SK-N-MC (cell line): Measurements from ENCODE around the gene SERPINI1.
"Not testable (repeated sequence)": the region's sequence is repeated elsewhere in the genome, so short reads cannot be mapped to it uniquely, and the experiment has no call there.

Experiments
- DNase-seq: peaks from one replicate; pipeline ENCODE4 v3.0.0-alpha.2; 2011; ENCODE audit warnings: low read depth, low spot score
- H3K27ac ChIP-seq: fragments of 200-600 bp; sonication (generic); 2 replicates; pipeline ENCODE4 v1.5.1; 2016; ENCODE audit warnings: mixed run types
- H3K36me3 ChIP-seq: fragments of 200-600 bp; sonication (generic); 2 replicates; pipeline ENCODE4 v1.6.1; 2017; ENCODE audit warnings: antibody characterized with exemption, low read length, mixed read lengths; ENCODE audit not compliant: insufficient read depth
- H3K4me3 ChIP-seq: fragments of 200-600 bp; sonication (generic); 2 replicates; pipeline ENCODE4 v1.5.1; 2016
- H3K9ac ChIP-seq: fragments of 200-600 bp; sonication (generic); 2 replicates; pipeline ENCODE4 v1.8.0; 2017; ENCODE audit warnings: mixed run types, mixed read lengths; ENCODE audit not compliant: insufficient read length
- H3K9me3 ChIP-seq: fragments of 200-600 bp; sonication (generic); 2 replicates; pipeline ENCODE4 v1.6.1; 2017; ENCODE audit warnings: low read depth, mild to moderate bottlenecking, antibody characterized with exemption, low read length, moderate library complexity, mixed read lengths
- EZH2 ChIP-seq: fragments of 200-600 bp; sonication (generic); IDR thresholded peaks from one replicate; pipeline ENCODE4 v1.6.1; 2017; ENCODE audit warnings: antibody characterized with exemption
- FOXP2 ChIP-seq: optimal IDR thresholded peaks from 2 replicates; pipeline ENCODE3; 2011; ENCODE audit warnings: mild to moderate bottlenecking, moderate library complexity; ENCODE audit not compliant: insufficient read depth; ENCODE audit errors: extremely low read length, control extremely low read depth
- POLR2AphosphoS5 ChIP-seq: IDR thresholded peaks from 2 replicates; pipeline ENCODE4 v1.6.1; 2012; ENCODE audit warnings: mild to moderate bottlenecking, low read depth, low read length, borderline replicate concordance

Gene SERPINI1

GRCh38 chr3:167816953-167817352 lies 81.4 kb downstream of the SERPINI1 start:
- H3K27ac ChIP-seq = no peak overlapping the region
- no peaks in the 10 kb centered on the region for H3K9me3 ChIP-seq
- DNase-seq = no peak
- no peak overlapping the region for H3K9ac ChIP-seq
- no peak overlapping the region for H3K4me3 ChIP-seq
- TF ChIP-seq EZH2 (no peak), POLR2AphosphoS5 (no peak), FOXP2 (no peak)
- no peaks in the 10 kb centered on the region for H3K36me3 ChIP-seq

GRCh38 chr3:167820102-167820865 lies 84.8 kb downstream of the SERPINI1 start:
- Histone ChIP-seq H3K4me3 (no peak overlapping the region), H3K36me3 (no peaks in the 10 kb centered on the region), H3K9me3 (no peaks in the 10 kb centered on the region), H3K9ac (no peak overlapping the region), H3K27ac (no peak overlapping the region)
- TF ChIP-seq POLR2AphosphoS5 = no peak
- no peak for TF ChIP-seq EZH2
- TF ChIP-seq FOXP2 = no peak
- no peak for DNase-seq

- Histone ChIP-seq H3K4me3 (no peak overlapping the region), H3K9ac (no peak overlapping the region), H3K36me3 (no peaks in the 10 kb centered on the region), H3K27ac (no peak overlapping the region), H3K9me3 (no peaks in the 10 kb centered on the region)
- TF ChIP-seq POLR2AphosphoS5 (no peak), FOXP2 (no peak), EZH2 (no peak)
- DNase-seq = no peak
Observed at GRCh38 chr3:167821248-167821805, 85.8 kb downstream of the SERPINI1 start.

GRCh38 chr3:167823738-167824137 lies 88.2 kb downstream of the SERPINI1 start:
- no peak for DNase-seq
- TF ChIP-seq FOXP2 (no peak), EZH2 (no peak), POLR2AphosphoS5 (no peak)
- Histone ChIP-seq H3K9me3 (no peaks in the 10 kb centered on the region), H3K9ac (no peak overlapping the region), H3K36me3 (no peaks in the 10 kb centered on the region), H3K27ac (no peak overlapping the region), H3K4me3 (no peak overlapping the region)

- DNase-seq, H3K9ac ChIP-seq, H3K27ac ChIP-seq, H3K4me3 ChIP-seq, H3K9me3 ChIP-seq, H3K36me3 ChIP-seq: not testable (repeated sequence)
Observed at GRCh38 chr3:167827588-167827987, 92.1 kb downstream of the SERPINI1 start.

- TF ChIP-seq EZH2 = no peak
- TF ChIP-seq POLR2AphosphoS5 = no peak
- TF ChIP-seq FOXP2 = no peak
- peak overlapping the region; percentile 27 for H3K4me3 ChIP-seq
- H3K27ac ChIP-seq = peak overlapping the region; percentile 86
- peak; percentile 75 for DNase-seq
- 0 out of 2 replicates have a peak, but pooled peaks cover 5% of the 10 kb centered on the region for H3K9me3 ChIP-seq
- H3K9ac ChIP-seq = peak overlapping the region; percentile 6
- no peaks in the 10 kb centered on the region for H3K36me3 ChIP-seq
Observed at GRCh38 chr3:167829071-167829470, 93.5 kb downstream of the SERPINI1 start.

DNA sequence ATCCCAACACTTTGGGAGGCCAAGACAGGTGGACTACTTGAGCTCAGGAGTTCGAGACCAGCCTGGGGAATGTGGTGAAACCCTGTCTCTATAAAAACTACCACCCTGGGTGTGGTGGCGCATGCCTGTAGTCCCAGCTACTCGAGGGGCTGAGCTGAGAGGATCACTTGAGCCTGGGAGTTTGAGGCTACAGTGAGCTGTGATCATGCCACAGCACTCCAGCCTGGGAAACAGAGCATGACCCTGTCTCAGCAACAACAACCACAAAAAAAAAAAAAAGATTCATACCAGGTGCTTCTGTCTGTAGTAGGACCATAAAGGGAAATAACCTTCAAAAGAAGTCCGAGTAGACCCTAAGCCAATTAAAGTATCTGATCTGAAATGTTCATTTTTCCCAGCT lies 94.5 kb downstream of the SERPINI1 start:
- H3K9ac ChIP-seq = no peak overlapping the region
- DNase-seq = no peak

GRCh38 chr3:167835359-167835758 lies 99.8 kb downstream of the SERPINI1 start:
- Histone ChIP-seq H3K9ac (no peak overlapping the region), H3K4me3 (no peak overlapping the region), H3K9me3 (0 out of 2 replicates have a peak, but pooled peaks cover 5% of the 10 kb centered on the region), H3K27ac (no peak overlapping the region), H3K36me3 (no peaks in the 10 kb centered on the region)
- no peak for DNase-seq
- TF ChIP-seq FOXP2 (no peak), EZH2 (no peak), POLR2AphosphoS5 (no peak)

More for the DNA sequence above, 94.5 kb downstream of the SERPINI1 start:
- H3K27ac ChIP-seq = no peak overlapping the region
- TF ChIP-seq POLR2AphosphoS5 (no peak), EZH2 (no peak), FOXP2 (no peak)
- no peak overlapping the region for H3K4me3 ChIP-seq
- 0 out of 2 replicates have a peak, but pooled peaks cover 5% of the 10 kb centered on the region for H3K9me3 ChIP-seq
- no peaks in the 10 kb centered on the region for H3K36me3 ChIP-seq
